Mesendoderm (in vitro differentiated cells): ENCODE measurements around the gene HDAC8.

Experiments
- DNase-seq: peaks from one replicate; pipeline ENCODE4 v3.0.0; 2013
- H2AK5ac ChIP-seq: 2 replicates; pipeline ENCODE4 v1.6.1; 2013; ENCODE audit warnings: low read length, inconsistent platforms
- H2BK120ac ChIP-seq: 2 replicates; pipeline ENCODE4 v1.6.1; 2013; ENCODE audit warnings: low read depth, mild to moderate bottlenecking, low read length, moderate library complexity, mixed read lengths
- H2BK15ac ChIP-seq: replicated peaks from 2 replicates; pipeline ENCODE4 v1.6.1; 2013; ENCODE audit warnings: low read depth, mild to moderate bottlenecking, moderate library complexity
- H2BK5ac ChIP-seq: 2 replicates; pipeline ENCODE4 v1.6.1; 2013; ENCODE audit warnings: low read length, inconsistent platforms
- H3K18ac ChIP-seq: 2 replicates; pipeline ENCODE4 v1.6.1; 2013; ENCODE audit warnings: mild to moderate bottlenecking, low read length, mixed read lengths
- H3K23ac ChIP-seq: one replicate; pipeline ENCODE4 v1.6.1; 2013; ENCODE audit warnings: low read length
- H3K27ac ChIP-seq: 2 replicates; pipeline ENCODE4 v1.5.1; 2013; ENCODE audit warnings: low read depth, mild to moderate bottlenecking, inconsistent platforms, low read length, moderate library complexity
- H3K27me3 ChIP-seq: 2 replicates; pipeline ENCODE4 v1.6.1; 2013; ENCODE audit warnings: low read length, control low read depth, mild to moderate bottlenecking, inconsistent platforms; ENCODE audit not compliant: insufficient read depth, poor library complexity
- H3K36me3 ChIP-seq: 2 replicates; pipeline ENCODE4 v1.6.1; 2013; ENCODE audit warnings: low read length, inconsistent platforms; ENCODE audit not compliant: control insufficient read depth, insufficient read depth
- H3K4ac ChIP-seq: one replicate; pipeline ENCODE4 v1.6.1; 2013; ENCODE audit warnings: low read depth, mild to moderate bottlenecking, low read length, moderate library complexity
- H3K4me1 ChIP-seq: 2 replicates; pipeline ENCODE4 v1.6.1; 2013; ENCODE audit warnings: low read depth, low read length, inconsistent platforms; ENCODE audit not compliant: control insufficient read depth
- H3K4me2 ChIP-seq: 2 replicates; pipeline ENCODE4 v1.6.1; 2013; ENCODE audit warnings: low read length
- H3K4me3 ChIP-seq: 2 replicates; pipeline ENCODE4 v1.5.1; 2013; ENCODE audit warnings: mild to moderate bottlenecking, low read length
- H3K56ac ChIP-seq: one replicate; pipeline ENCODE4 v1.6.1; 2013; ENCODE audit warnings: low read length
- H3K79me1 ChIP-seq: 2 replicates; pipeline ENCODE4 v1.6.1; 2013; ENCODE audit warnings: low read length, inconsistent platforms
- H3K79me2 ChIP-seq: 2 replicates; pipeline ENCODE4 v1.6.1; 2013; ENCODE audit warnings: mild to moderate bottlenecking, low read length; ENCODE audit not compliant: control insufficient read depth, insufficient read depth
- H3K9ac ChIP-seq: 2 replicates; pipeline ENCODE4 v1.6.1; 2013; ENCODE audit warnings: low read length, inconsistent platforms
- H4K5ac ChIP-seq: one replicate; pipeline ENCODE4 v1.6.1; 2013; ENCODE audit warnings: low read length
- H4K8ac ChIP-seq: one replicate; pipeline ENCODE4 v1.6.1; 2013; ENCODE audit warnings: low read depth, mild to moderate bottlenecking, control low read depth, low read length, moderate library complexity
- WGBS: extraction: QIAGEN DNeasy Blood & Tissue Kit; methylation state at CpG from one replicate; pipeline ENCODE4 v1.1.7; 2013; ENCODE audit warnings: low lambda C conversion rate, missing lambda C conversion rate; ENCODE audit not compliant: insufficient coverage; ENCODE audit errors: extremely low coverage; 5-methylcytosine and 5-hydroxymethylcytosine counted together

The HDAC8 gene

GRCh38 chrX:72392816-72393800 is 179.5 kb downstream of the HDAC8 start:
- no peak overlapping the region for H2BK5ac ChIP-seq
- H2BK120ac ChIP-seq: no peak overlapping the region
- H3K36me3 ChIP-seq: no peaks in the 10 kb centered on the region
- no peak overlapping the region for H3K4me2 ChIP-seq
- no peak overlapping the region for H3K27ac ChIP-seq
- no peak overlapping the region for H3K4ac ChIP-seq
- no peak overlapping the region for H2AK5ac ChIP-seq
- H3K23ac ChIP-seq: no peak overlapping the region
- no peaks in the 10 kb centered on the region for H3K4me1 ChIP-seq
- no peak overlapping the region for H3K56ac ChIP-seq
- no peak overlapping the region for H3K4me3 ChIP-seq
- H3K9ac ChIP-seq: no peak overlapping the region
- DNase-seq: no peak
- no peaks in the 10 kb centered on the region for H3K79me2 ChIP-seq
- H2BK15ac ChIP-seq: no peak overlapping the region
- no peak overlapping the region for H4K8ac ChIP-seq
- no CpG with 5 or more reads among the region's 11 CpGs for WGBS
- no peaks in the 10 kb centered on the region for H3K27me3 ChIP-seq
- H3K18ac ChIP-seq: no peak overlapping the region
- H3K79me1 ChIP-seq: no peaks in the 10 kb centered on the region
- H4K5ac ChIP-seq: no peak overlapping the region

GRCh38 chrX:72392042-72392441 is 180.6 kb downstream of the HDAC8 start:
- H3K18ac ChIP-seq: no peak overlapping the region
- H3K79me1 ChIP-seq: no peaks in the 10 kb centered on the region
- no peaks in the 10 kb centered on the region for H3K4me1 ChIP-seq
- H3K27ac ChIP-seq: no peak overlapping the region
- DNase-seq: no peak
- no peak overlapping the region for H3K4ac ChIP-seq
- no peak overlapping the region for H3K4me3 ChIP-seq
- H3K36me3 ChIP-seq: no peaks in the 10 kb centered on the region
- H3K9ac ChIP-seq: no peak overlapping the region
- no peak overlapping the region for H3K4me2 ChIP-seq
- H4K5ac ChIP-seq: no peak overlapping the region
- H4K8ac ChIP-seq: no peak overlapping the region
- no peaks in the 10 kb centered on the region for H3K79me2 ChIP-seq
- no peak overlapping the region for H2BK120ac ChIP-seq
- no peaks in the 10 kb centered on the region for H3K27me3 ChIP-seq
- H2AK5ac ChIP-seq: no peak overlapping the region
- H3K56ac ChIP-seq: no peak overlapping the region
- H3K23ac ChIP-seq: no peak overlapping the region
- no peak overlapping the region for H2BK15ac ChIP-seq
- no peak overlapping the region for H2BK5ac ChIP-seq

GRCh38 chrX:72387247-72387646 is 185.4 kb downstream of the HDAC8 start:
- Histone ChIP-seq H4K8ac (no peak overlapping the region), H3K36me3 (no peaks in the 10 kb centered on the region), H3K27me3 (no peaks in the 10 kb centered on the region), H3K4me3 (no peak overlapping the region), H4K5ac (no peak overlapping the region), H3K4me1 (no peaks in the 10 kb centered on the region), H3K4me2 (no peak overlapping the region), H3K4ac (no peak overlapping the region), H2AK5ac (no peak overlapping the region), H2BK5ac (no peak overlapping the region), H3K79me1 (no peaks in the 10 kb centered on the region), H3K27ac (no peak overlapping the region), H3K56ac (no peak overlapping the region), H3K79me2 (no peaks in the 10 kb centered on the region), H2BK15ac (no peak overlapping the region), H3K18ac (no peak overlapping the region), H2BK120ac (no peak overlapping the region), H3K9ac (no peak overlapping the region), H3K23ac (no peak overlapping the region)
- no CpG with 5 or more reads among the region's 3 CpGs for WGBS
- DNase-seq: no peak

GRCh38 chrX:72382202-72382595 is 190.4 kb downstream of the HDAC8 start:
- Histone ChIP-seq H3K23ac (no peak overlapping the region), H3K9ac (no peak overlapping the region), H3K79me1 (no peaks in the 10 kb centered on the region), H3K56ac (no peak overlapping the region), H3K4me2 (no peak overlapping the region), H4K5ac (no peak overlapping the region), H3K4ac (no peak overlapping the region), H2BK15ac (no peak overlapping the region), H2BK120ac (no peak overlapping the region), H2AK5ac (no peak overlapping the region), H3K4me1 (no peaks in the 10 kb centered on the region), H3K79me2 (no peaks in the 10 kb centered on the region), H3K36me3 (no peaks in the 10 kb centered on the region), H3K27ac (no peak overlapping the region), H3K4me3 (no peak overlapping the region), H3K27me3 (no peaks in the 10 kb centered on the region), H4K8ac (no peak overlapping the region), H2BK5ac (no peak overlapping the region), H3K18ac (no peak overlapping the region)
- no peak for DNase-seq
- no CpG with 5 or more reads among the region's 4 CpGs for WGBS

- no peak for DNase-seq
- Histone ChIP-seq H2BK5ac (no peak overlapping the region), H4K8ac (no peak overlapping the region), H3K9ac (no peak overlapping the region), H2BK15ac (no peak overlapping the region), H2AK5ac (no peak overlapping the region), H3K4ac (no peak overlapping the region), H3K79me1 (no peaks in the 10 kb centered on the region), H3K4me1 (no peaks in the 10 kb centered on the region), H2BK120ac (no peak overlapping the region), H3K36me3 (no peaks in the 10 kb centered on the region), H3K23ac (no peak overlapping the region), H4K5ac (no peak overlapping the region), H3K27ac (no peak overlapping the region), H3K4me3 (no peak overlapping the region), H3K79me2 (no peaks in the 10 kb centered on the region), H3K18ac (no peak overlapping the region), H3K27me3 (no peaks in the 10 kb centered on the region), H3K4me2 (no peak overlapping the region), H3K56ac (no peak overlapping the region)
- WGBS: no CpG with 5 or more reads among the region's 2 CpGs
Observed at GRCh38 chrX:72381439-72382201, 191.0 kb downstream of the HDAC8 start.
